HUES64 (cell line): Measurements from ENCODE around the gene LRRFIP1.
"Not testable (repeated sequence)": the region's sequence is repeated elsewhere in the genome, so short reads cannot be mapped to it uniquely, and the experiment has no call there.

Source experiments
- H3K27ac ChIP-seq: 2 replicates; pipeline ENCODE4 v1.7.0; 2013; ENCODE audit warnings: low read depth, low read length, inconsistent platforms
- H3K27me3 ChIP-seq: 2 replicates; pipeline ENCODE4 v1.6.1; 2013; ENCODE audit warnings: mild to moderate bottlenecking, low read length; ENCODE audit not compliant: insufficient read depth
- H3K36me3 ChIP-seq: 2 replicates; pipeline ENCODE4 v1.6.1; 2013; ENCODE audit warnings: mild to moderate bottlenecking, low read length; ENCODE audit not compliant: insufficient read depth
- H3K4me1 ChIP-seq: 2 replicates; pipeline ENCODE4 v1.6.1; 2013; ENCODE audit warnings: mild to moderate bottlenecking, low read length, moderate library complexity; ENCODE audit not compliant: insufficient read depth
- H3K4me3 ChIP-seq: 2 replicates; pipeline ENCODE4 v1.5.1; 2013; ENCODE audit warnings: mild to moderate bottlenecking, low read length, moderate library complexity
- H3K9ac ChIP-seq: 2 replicates; pipeline ENCODE4 v1.6.1; 2013; ENCODE audit warnings: mild to moderate bottlenecking, low read depth, low read length
- H3K9me3 ChIP-seq: 2 replicates; pipeline ENCODE4 v1.6.1; 2013; ENCODE audit warnings: low read depth, low read length; ENCODE audit not compliant: insufficient read depth
- WGBS: fragments of 150-250, 120-280 bp; methylation state at CpG from one replicate; pipeline ENCODE4 v1.1.7; 2013; ENCODE audit warnings: missing lambda C conversion rate; 5-methylcytosine and 5-hydroxymethylcytosine counted together

Gene LRRFIP1

GRCh38 chr2:237744613-237745249 is 117.3 kb downstream of the LRRFIP1 start:
- 72% methylated on average over 18 of the region's 18 CpGs for WGBS
- H3K27ac ChIP-seq, result no peak overlapping the region
- no peak overlapping the region for H3K9ac ChIP-seq

GRCh38 chr2:237745250-237745613 is 117.8 kb downstream of the LRRFIP1 start:
- Histone ChIP-seq H3K9me3 (no peaks in the 10 kb centered on the region), H3K36me3 (peaks cover 22% of the 10 kb centered on the region), H3K4me1 (peaks cover 6% of the 10 kb centered on the region; the same call in 1 of the 2 replicates), H3K4me3 (no peak overlapping the region), H3K27ac (no peak overlapping the region), H3K9ac (no peak overlapping the region), H3K27me3 (no peaks in the 10 kb centered on the region)
- 93% methylated on average over 2 of the region's 5 CpGs for WGBS

More at GRCh38 chr2:237744613-237745249, 117.3 kb downstream of the LRRFIP1 start:
- Histone ChIP-seq H3K36me3 (peaks cover 19% of the 10 kb centered on the region), H3K4me3 (no peak overlapping the region), H3K27me3 (no peaks in the 10 kb centered on the region), H3K4me1 (peaks cover 6% of the 10 kb centered on the region; the same call in 1 of the 2 replicates), H3K9me3 (no peaks in the 10 kb centered on the region)

GRCh38 chr2:237746302-237747080 is 119.1 kb downstream of the LRRFIP1 start:
- Histone ChIP-seq H3K4me1 (peaks cover 6% of the 10 kb centered on the region; the same call in 1 of the 2 replicates), H3K27ac (no peak overlapping the region), H3K4me3 (no peak overlapping the region), H3K36me3 (peaks cover 33% of the 10 kb centered on the region), H3K9ac (no peak overlapping the region), H3K9me3 (no peaks in the 10 kb centered on the region), H3K27me3 (no peaks in the 10 kb centered on the region)
- WGBS, result 95% methylated on average over 15 of the region's 15 CpGs

- no peak overlapping the region for H3K9ac ChIP-seq
- peaks cover 37% of the 10 kb centered on the region for H3K36me3 ChIP-seq
- no peak overlapping the region for H3K27ac ChIP-seq
- peaks cover 6% of the 10 kb centered on the region; the same call in 1 of the 2 replicates for H3K4me1 ChIP-seq
- 93% methylated on average over 9 of the region's 9 CpGs for WGBS
- no peaks in the 10 kb centered on the region for H3K9me3 ChIP-seq
- H3K27me3 ChIP-seq, result no peaks in the 10 kb centered on the region
- no peak overlapping the region for H3K4me3 ChIP-seq
Measured at GRCh38 chr2:237747189-237747588, 119.8 kb downstream of the LRRFIP1 start.

GRCh38 chr2:237749002-237749401 is 121.6 kb downstream of the LRRFIP1 start:
- Histone ChIP-seq H3K27ac (no peak overlapping the region), H3K4me1 (no peaks in the 10 kb centered on the region; the same call in 1 of the 2 replicates), H3K4me3 (no peak overlapping the region), H3K36me3 (peaks cover 55% of the 10 kb centered on the region), H3K9me3 (no peaks in the 10 kb centered on the region), H3K27me3 (no peaks in the 10 kb centered on the region), H3K9ac (no peak overlapping the region)
- 94% methylated on average over 11 of the region's 11 CpGs for WGBS

GRCh38 chr2:237749961-237750360 is 122.6 kb downstream of the LRRFIP1 start:
- Histone ChIP-seq H3K36me3 (peaks cover 65% of the 10 kb centered on the region), H3K27me3 (no peaks in the 10 kb centered on the region), H3K4me1 (no peaks in the 10 kb centered on the region), H3K9ac (no peak overlapping the region), H3K4me3 (no peak overlapping the region), H3K9me3 (no peaks in the 10 kb centered on the region), H3K27ac (no peak overlapping the region)
- WGBS, result 94% methylated on average over 2 of the region's 2 CpGs

GRCh38 chr2:237750441-237750840 is 123.1 kb downstream of the LRRFIP1 start:
- not testable (repeated sequence) for H3K4me3 ChIP-seq, H3K9me3 ChIP-seq, H3K27ac ChIP-seq, H3K9ac ChIP-seq, H3K27me3 ChIP-seq, H3K4me1 ChIP-seq
- 96% methylated on average over 15 of the region's 15 CpGs for WGBS
- peaks cover 70% of the 10 kb centered on the region for H3K36me3 ChIP-seq

GRCh38 chr2:237752761-237753165 is 125.4 kb downstream of the LRRFIP1 start:
- 90% methylated on average over 5 of the region's 5 CpGs for WGBS
- peaks cover 85% of the 10 kb centered on the region for H3K36me3 ChIP-seq

GRCh38 chr2:237754182-237754581 is 126.8 kb downstream of the LRRFIP1 start:
- Histone ChIP-seq H3K27ac (no peak overlapping the region), H3K9ac (no peak overlapping the region), H3K27me3 (no peaks in the 10 kb centered on the region), H3K4me3 (no peak overlapping the region), H3K9me3 (no peaks in the 10 kb centered on the region), H3K36me3 (peaks cover 89% of the 10 kb centered on the region), H3K4me1 (no peaks in the 10 kb centered on the region)
- WGBS, result 96% methylated on average over 2 of the region's 3 CpGs

More at GRCh38 chr2:237752761-237753165, 125.4 kb downstream of the LRRFIP1 start:
- Histone ChIP-seq H3K9ac (no peak overlapping the region), H3K4me1 (no peaks in the 10 kb centered on the region), H3K27ac (no peak overlapping the region), H3K4me3 (no peak overlapping the region), H3K27me3 (no peaks in the 10 kb centered on the region), H3K9me3 (no peaks in the 10 kb centered on the region)

- Histone ChIP-seq H3K36me3 (peaks cover 89% of the 10 kb centered on the region), H3K4me1 (no peaks in the 10 kb centered on the region), H3K9ac (no peak overlapping the region), H3K27ac (no peak overlapping the region), H3K27me3 (no peaks in the 10 kb centered on the region), H3K4me3 (no peak overlapping the region), H3K9me3 (no peaks in the 10 kb centered on the region)
- WGBS, result 91% methylated on average over 12 of the region's 12 CpGs
Measured at GRCh38 chr2:237754626-237755248, 127.3 kb downstream of the LRRFIP1 start.

GRCh38 chr2:237757616-237758015 is 130.2 kb downstream of the LRRFIP1 start:
- WGBS, result 96% methylated on average over 8 of the region's 10 CpGs
- H3K36me3 ChIP-seq, result peaks cover 94% of the 10 kb centered on the region
- no peaks in the 10 kb centered on the region for H3K9me3 ChIP-seq
- no peak overlapping the region for H3K27ac ChIP-seq
- no peak overlapping the region for H3K4me3 ChIP-seq
- no peak overlapping the region for H3K9ac ChIP-seq
- no peaks in the 10 kb centered on the region for H3K4me1 ChIP-seq
- no peaks in the 10 kb centered on the region for H3K27me3 ChIP-seq
